Stomach (tissue), 9 donors: ENCODE measurements around the gene NISCH. TPM values are rescaled to one million over a fixed set of nuclear protein-coding genes. Genes with fewer than 3 reads are reported as not detected.
A peak's percentile ranks its signal among the peaks of the same experiment; 100 is the strongest.

ENCODE experiments used
- DNase-seq, 2 donors: peaks; one replicate each; pipeline versions ENCODE4 v3.0.0 to v3.0.0-alpha.2; 2013 to 2019
- H3K27ac ChIP-seq, 5 donors: fragments of 200-600 bp in 4 of 5; sonication (generic) in 4 of 5; one replicate each; pipeline ENCODE4 v1.5.1; 2013 to 2019; ENCODE audit warnings: mild to moderate bottlenecking in 1 of 5, moderate library complexity in 1 of 5
- H3K27me3 ChIP-seq, 3 donors: fragments of 200-600 bp; sonication (generic); one replicate each; pipeline ENCODE4 v1.5.1; 2017 to 2019; ENCODE audit warnings: mixed run types in 1 of 3
- H3K36me3 ChIP-seq, 4 donors: fragments of 200-600 bp; sonication (generic); 1 replicate in 3 of 4; 2 replicates in 1 of 4; pipeline ENCODE4 v1.5.1; 2016 to 2019
- H3K4me1 ChIP-seq, 4 donors: fragments of 200-600 bp; sonication (generic); one replicate each; pipeline ENCODE4 v1.5.1; 2016 to 2019
- H3K4me3 ChIP-seq, 4 donors: fragments of 200-600 bp; sonication (generic) in 3 of 4; one replicate each; pipeline ENCODE4 v1.5.1; 2016 to 2019; ENCODE audit warnings: mild to moderate bottlenecking in 1 of 4
- H3K9me3 ChIP-seq, 4 donors: fragments of 200-600 bp; sonication (generic); one replicate each; pipeline ENCODE4 v1.5.1; 2016 to 2019
- CTCF ChIP-seq, 7 experiments: fragments of 450-650 bp in 4 of 7; fragments of 200-600 bp in 3 of 7; sonication (generic) in 3 of 7; IDR thresholded peaks; one replicate each; pipeline ENCODE4 v1.5.1; 2016 to 2019; ENCODE audit warnings: antibody characterized with exemption in 7 of 7, control low read depth in 2 of 7, mild to moderate bottlenecking in 1 of 7
- EP300 ChIP-seq: sonication (generic); formaldehyde crosslinking; IDR thresholded peaks from one replicate; pipeline ENCODE4 v1.6.1; 2017; ENCODE audit warnings: antibody characterized with exemption
- POLR2A ChIP-seq, 4 donors: fragments of 450-650 bp; IDR thresholded peaks; one replicate each; pipeline ENCODE4 v1.6.1; 2016; ENCODE audit warnings: antibody characterized with exemption in 4 of 4, control low read depth in 2 of 4, mild to moderate bottlenecking in 1 of 4, moderate library complexity in 1 of 4
- POLR2AphosphoS5 ChIP-seq, 3 donors: sonication (generic); formaldehyde crosslinking; IDR thresholded peaks; one replicate each; pipeline ENCODE4 v1.6.1; 2016; ENCODE audit warnings: antibody characterized with exemption in 3 of 3
- WGBS, 5 donors: extraction: QIAGEN DNeasy Blood & Tissue Kit in 3 of 5; methylation state at CpG; one replicate each; pipeline versions ENCODE4 v1.1.5 to v1.1.7; 2013 to 2018; 5-methylcytosine and 5-hydroxymethylcytosine counted together
- intact Hi-C: fragments of 100-400 bp; cut with DNase I; formaldehyde crosslinking; loops from one replicate; pipeline ENCODE4 v1.15.1; 2023; ENCODE audit warnings: low total_unique reads
- polyA plus RNA-seq, 3 donors: library from polyadenylated mRNA; stranded (reverse); fragments of 200-250 nt; gene quantifications; one replicate each; pipeline ENCODE4 v1.2.3, GENCODE V29; 2013
- total RNA-seq, 5 donors: library from RNA; depleted of rRNA; stranded (reverse); fragments of >200 nt; gene quantifications; one replicate each; pipeline versions ENCODE4 v1.1.0 to v1.2.3, GENCODE V29; 2014 to 2016
- donor health status: healthy with polysubstance abuse.
- donor health status: Bipolar disorder and iron deficiency.
- donor health status: healthy.

Gene NISCH
- total and polyA plus RNA-seq, 8 donors, result 18.3 to 456 (median 69.9) TPM

GRCh38 chr3:52494445-52494844, 39.0 kb downstream of the NISCH start:
- Histone ChIP-seq H3K36me3 (peaks cover 40 to 46% (median 43%) of the 10 kb centered on the region in 4 donors), H3K4me3 (no peak overlapping the region), H3K4me1 (peaks cover 5 to 87% (median 25%) of the 10 kb centered on the region in 4 donors), H3K9me3 (no peaks in the 10 kb centered on the region), H3K27me3 (no peaks in the 10 kb centered on the region), H3K27ac (peak overlapping the region in 4 of 5 donors; percentile 54 to 79 (median 72))
- TF ChIP-seq CTCF (IDR thresholded peaks at IDR 0.05), result no peak
- TF ChIP-seq POLR2AphosphoS5 (IDR thresholded peaks at IDR 0.05), result no peak
- no peak for TF ChIP-seq EP300
- no peak for TF ChIP-seq POLR2A (IDR thresholded peaks at IDR 0.05)
- 54 to 72% (median 71%) methylated on average over 5 to 7 of the region's 7 CpGs for WGBS, 5 donors
- intact Hi-C loops, result no loop called here
- DNase-seq, result no peak

- TF ChIP-seq POLR2A (IDR thresholded peaks at IDR 0.05), result no peak
- no peak for TF ChIP-seq EP300
- peak in 1 of 3 donors; percentile 26 for TF ChIP-seq POLR2AphosphoS5 (IDR thresholded peaks at IDR 0.05)
- TF ChIP-seq CTCF (IDR thresholded peaks at IDR 0.05), result no peak
- DNase-seq, result peak in 1 of 2 donors; percentile 64
- H3K4me1 ChIP-seq, result peaks cover 5 to 81% (median 24%) of the 10 kb centered on the region in 4 donors
- peak within 1 kb of the TSS; percentile 21 to 38 (median 32) for H3K4me3 ChIP-seq
- H3K9me3 ChIP-seq, result no peaks in the 10 kb centered on the region
- intact Hi-C loops, result no loop called here
- no peaks in the 10 kb centered on the region for H3K27me3 ChIP-seq
- 52 to 64% (median 54%) methylated on average over 4 to 25 of the region's 25 CpGs for WGBS, 5 donors
- H3K27ac ChIP-seq, result peak within 1 kb of the TSS in 4 of 5 donors; percentile 54 to 79 (median 72)
- peaks cover 34 to 41% (median 38%) of the 10 kb centered on the region in 4 donors for H3K36me3 ChIP-seq
Observed at GRCh38 chr3:52494886-52495495, 39.6 kb downstream of the NISCH start, which contains the start of gene STAB1. Gene STAB1, plus strand, starts transcription at chr3:52495338. Its CDS starts 76 bp downstream, at chr3:52495414.

- no peaks in the 10 kb centered on the region for H3K27me3 ChIP-seq
- no peak for DNase-seq
- no peaks in the 10 kb centered on the region for H3K9me3 ChIP-seq
- peaks cover 0 to 73% (median 17%) of the 10 kb centered on the region in 4 donors for H3K4me1 ChIP-seq
- TF ChIP-seq POLR2AphosphoS5 (IDR thresholded peaks at IDR 0.05) (peak in 1 of 3 donors; percentile 43), EP300 (no peak)
- intact Hi-C loops, result no loop called here
- 61 to 73% (median 66%) methylated on average over 10 to 16 of the region's 16 CpGs for WGBS, 5 donors
- peaks cover 24 to 31% (median 28%) of the 10 kb centered on the region in 4 donors for H3K36me3 ChIP-seq
- H3K27ac ChIP-seq, result peak overlapping the region in 4 of 5 donors; percentile 54 to 79 (median 72)
- H3K4me3 ChIP-seq, result peak overlapping the region; percentile 21 to 38 (median 32)
Observed at GRCh38 chr3:52495777-52496602, 40.6 kb downstream of the NISCH start.

GRCh38 chr3:52498137-52499054, 43.0 kb downstream of the NISCH start:
- intact Hi-C loops, result no loop called here
- peak overlapping the region in 2 of 5 donors; percentile 32 to 64 for H3K27ac ChIP-seq
- DNase-seq, result peak in 1 of 2 donors; percentile 48
- 61 to 77% (median 69%) methylated on average over 21 to 24 of the region's 24 CpGs for WGBS, 5 donors
- H3K36me3 ChIP-seq, result peaks cover under 1 to 7% (median 5%) of the 10 kb centered on the region in 4 donors
- H3K9me3 ChIP-seq, result no peaks in the 10 kb centered on the region
- peaks cover 0 to 53% (median 15%) of the 10 kb centered on the region in 4 donors for H3K4me1 ChIP-seq
- no peak overlapping the region for H3K4me3 ChIP-seq
- TF ChIP-seq POLR2AphosphoS5 (IDR thresholded peaks at IDR 0.05) (no peak), POLR2A (IDR thresholded peaks at IDR 0.05) (no peak), EP300 (no peak), CTCF (IDR thresholded peaks at IDR 0.05) (no peak)
- H3K27me3 ChIP-seq, result no peaks in the 10 kb centered on the region
